Small intestine (tissue), 7 donors: ENCODE measurements around the gene ZFYVE16. TPM values are rescaled to one million over a fixed set of nuclear protein-coding genes. Genes with fewer than 3 reads are reported as not detected.
"Not testable (repeated sequence)": the region's sequence is repeated elsewhere in the genome, so short reads cannot be mapped to it uniquely, and the experiment has no call there.

Experiments
- DNase-seq, 2 donors: peaks; one replicate each; pipeline versions ENCODE4 v3.0.0 to v3.0.0-alpha.2; 2013
- FAIRE-seq: peaks from 2 replicates; lab custom pipeline; 2012; peaks lifted over from hg19 to GRCh38; lab: Jason Lieb, UNC
- H3K27ac ChIP-seq, 3 donors: one replicate each; pipeline ENCODE4 v1.5.1; 2013; ENCODE audit warnings: low read length in 2 of 3, mild to moderate bottlenecking in 2 of 3, control low read depth in 1 of 3, inconsistent platforms in 1 of 3, low read depth in 1 of 3, moderate library complexity in 1 of 3
- H3K27me3 ChIP-seq, 3 donors: one replicate each; pipeline ENCODE4 v1.6.1; 2013; ENCODE audit warnings: low read length in 3 of 3, inconsistent platforms in 1 of 3; ENCODE audit not compliant: control insufficient read depth in 3 of 3, insufficient read depth in 3 of 3
- H3K36me3 ChIP-seq, 3 donors: one replicate each; pipeline ENCODE4 v1.6.1; 2013; ENCODE audit warnings: low read length in 3 of 3, inconsistent platforms in 1 of 3, low read depth in 1 of 3, mild to moderate bottlenecking in 1 of 3, moderate library complexity in 1 of 3; ENCODE audit not compliant: control insufficient read depth in 3 of 3, insufficient read depth in 2 of 3
- H3K4me1 ChIP-seq, 3 donors: one replicate each; pipeline ENCODE4 v1.6.1; 2013; ENCODE audit warnings: low read length in 2 of 3, inconsistent platforms in 1 of 3, low read depth in 1 of 3, mild to moderate bottlenecking in 1 of 3, moderate library complexity in 1 of 3; ENCODE audit not compliant: control insufficient read depth in 3 of 3, insufficient read depth in 2 of 3
- H3K4me3 ChIP-seq, 3 donors: one replicate each; pipeline ENCODE4 v1.5.1; 2013; ENCODE audit warnings: low read length in 3 of 3, control low read depth in 1 of 3, inconsistent platforms in 1 of 3, low read depth in 1 of 3, mild to moderate bottlenecking in 1 of 3, moderate library complexity in 1 of 3
- H3K9me3 ChIP-seq, 2 donors: one replicate each; pipeline ENCODE4 v1.6.1; 2013; ENCODE audit warnings: low read depth in 1 of 2, low read length in 1 of 2; ENCODE audit not compliant: control insufficient read depth in 2 of 2, insufficient read depth in 1 of 2
- WGBS, 3 donors: extraction: QIAGEN DNeasy Blood & Tissue Kit; methylation state at CpG; one replicate each; pipeline ENCODE4 v1.1.7; 2013; 5-methylcytosine and 5-hydroxymethylcytosine counted together
- polyA plus RNA-seq, 4 donors: library from polyadenylated mRNA; stranded (reverse) in 3 of 4; unstranded in 1 of 4; fragments of 200-250 nt in 3 of 4; fragments of 120-200 nt in 1 of 4; gene quantifications; one replicate each; pipeline versions ENCODE4 v1.2.1 to v1.2.3, GENCODE V29; 2013
- donor health status: healthy with polysubstance abuse.
- donor health status: control.
- donor health status: control.
- donor health status: Bipolar disorder and iron deficiency.
- donor health status: healthy.

Gene ZFYVE16
- polyA plus RNA-seq, 4 donors, result 6.2 to 33.5 (median 7.4) TPM

DNA sequence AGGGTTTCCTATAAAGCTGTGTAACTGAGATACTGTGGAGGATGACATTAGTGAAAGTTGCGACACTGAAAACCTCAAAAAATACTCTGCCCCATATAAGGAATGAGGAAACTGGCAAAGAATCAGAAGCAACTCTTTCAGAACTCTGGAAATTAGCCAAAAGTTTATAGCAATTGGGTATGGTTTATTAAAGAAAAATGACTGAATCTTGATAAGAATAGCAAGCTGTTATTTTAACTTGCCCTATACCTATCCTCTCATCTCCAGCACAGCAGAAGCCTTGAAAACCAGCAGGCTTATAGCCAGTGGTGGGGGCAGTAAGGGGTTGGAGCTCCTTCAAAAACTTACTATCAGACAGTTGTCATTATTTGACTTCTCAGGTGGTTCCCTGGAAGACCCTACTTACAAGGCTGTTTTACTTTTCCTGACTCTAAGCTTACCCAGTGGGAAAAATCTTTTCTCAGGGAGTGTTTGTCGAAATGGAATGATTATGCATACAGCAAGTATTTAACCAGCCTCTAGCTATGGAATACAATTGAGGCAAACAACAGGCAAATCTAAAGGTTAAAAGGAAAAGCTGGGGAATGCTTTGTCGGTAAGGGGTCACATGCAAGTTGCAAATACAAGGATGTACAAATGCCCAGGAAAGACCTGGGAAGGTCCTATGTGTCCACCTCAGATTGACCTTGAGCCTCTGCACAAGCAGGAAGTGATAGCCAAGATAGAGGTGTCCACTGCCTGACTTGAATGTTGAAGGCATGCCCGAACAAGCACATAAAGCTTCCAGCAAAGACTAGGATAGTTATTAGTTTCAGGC is 59.0 kb downstream of the ZFYVE16 start:
- H3K36me3 ChIP-seq, result peaks cover 4 to 32% (median 5%) of the 10 kb centered on the region in 3 donors
- no peak for FAIRE-seq

DNA sequence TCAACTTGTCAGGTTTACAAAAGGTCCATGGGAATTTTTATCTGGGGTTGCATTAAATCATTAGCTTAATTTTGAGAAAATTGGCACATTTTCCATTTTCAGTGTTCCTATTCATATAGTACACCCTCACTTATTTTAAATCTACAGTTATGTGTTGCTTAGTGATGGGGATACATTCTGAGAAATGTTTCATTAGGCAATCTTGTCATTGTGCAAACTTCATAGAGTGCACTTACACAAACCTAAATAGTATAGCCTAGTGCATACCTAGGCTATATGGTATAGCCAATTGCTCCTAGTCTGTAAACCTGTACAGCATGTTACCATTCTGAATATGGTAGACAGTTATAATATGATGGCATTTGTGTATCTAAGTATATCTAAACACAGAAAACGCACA is 60.3 kb downstream of the ZFYVE16 start:
- H3K27ac ChIP-seq, result no peak overlapping the region
- DNase-seq (no peak), FAIRE-seq (no peak)
- H3K4me3 ChIP-seq, result no peak overlapping the region
- peaks cover 4 to 27% (median 9%) of the 10 kb centered on the region in 3 donors for H3K36me3 ChIP-seq
- WGBS, 3 donors, result 95 to 100% (median 100%) methylated on average over 1 of the region's 1 CpG
- no peaks in the 10 kb centered on the region for H3K4me1 ChIP-seq
- H3K27me3 ChIP-seq, result no peaks in the 10 kb centered on the region
- peaks cover 0 to 35% of the 10 kb centered on the region in 2 donors for H3K9me3 ChIP-seq

More for the DNA sequence above, 59.0 kb downstream of the ZFYVE16 start:
- Histone ChIP-seq H3K27me3 (no peaks in the 10 kb centered on the region), H3K4me1 (no peaks in the 10 kb centered on the region), H3K27ac (no peak overlapping the region), H3K9me3 (peaks cover 0 to 43% of the 10 kb centered on the region in 2 donors), H3K4me3 (no peak overlapping the region)
- 56 to 76% (median 63%) methylated on average over 4 of the region's 4 CpGs for WGBS, 3 donors
- peak in 1 of 2 donors; percentile 46 for DNase-seq

DNA sequence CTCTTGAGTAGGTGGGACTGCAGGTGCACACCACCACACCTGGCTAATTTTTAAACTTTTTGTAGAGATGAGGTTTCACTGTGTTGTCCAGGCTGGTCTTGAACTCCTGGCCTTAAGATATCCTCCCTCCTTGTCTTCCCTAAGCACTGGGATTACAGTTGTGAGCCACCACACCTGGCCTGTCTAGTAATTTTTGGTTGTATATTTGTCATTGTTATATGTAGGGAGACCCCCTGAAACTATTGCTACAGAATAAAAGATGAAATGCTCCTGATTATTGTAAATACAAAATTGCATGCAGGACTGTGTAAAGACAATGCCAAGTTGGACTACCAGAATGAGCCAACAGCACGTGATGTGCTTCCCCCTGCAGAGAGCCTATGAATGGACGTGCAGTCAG is 62.8 kb downstream of the ZFYVE16 start:
- Histone ChIP-seq H3K9me3 (peaks cover 0 to 22% of the 10 kb centered on the region in 2 donors), H3K36me3 (peaks cover 3 to 18% (median 11%) of the 10 kb centered on the region in 3 donors)
- not testable (repeated sequence) for DNase-seq, FAIRE-seq, H3K4me3 ChIP-seq, H3K4me1 ChIP-seq, H3K27ac ChIP-seq, H3K27me3 ChIP-seq
- 100% methylated on average over 1 to 2 of the region's 2 CpGs for WGBS, 3 donors

DNA sequence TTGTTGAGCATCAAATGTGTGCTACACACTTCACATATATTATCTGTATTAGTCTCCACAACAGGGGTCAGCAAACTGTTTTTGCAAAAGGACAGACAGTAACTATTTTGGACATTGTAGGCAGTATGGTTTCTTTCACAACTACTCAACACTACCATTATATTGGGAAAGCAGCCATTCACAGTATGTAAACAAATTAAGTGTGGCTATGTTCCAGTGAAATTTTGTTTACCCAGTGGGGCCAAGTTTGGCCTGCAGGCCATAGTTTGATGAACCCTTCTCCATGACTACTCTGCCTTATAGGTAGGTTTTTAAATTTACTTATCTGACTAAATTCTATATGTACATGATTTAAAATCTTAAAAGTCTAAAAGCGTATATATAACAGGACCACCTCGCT is 67.1 kb downstream of the ZFYVE16 start:
- Histone ChIP-seq H3K36me3 (peaks cover 0 to 15% (median 8%) of the 10 kb centered on the region in 3 donors), H3K27me3 (no peaks in the 10 kb centered on the region), H3K27ac (no peak overlapping the region), H3K4me3 (no peak overlapping the region), H3K4me1 (no peaks in the 10 kb centered on the region), H3K9me3 (peaks cover 0 to 17% of the 10 kb centered on the region in 2 donors)
- FAIRE-seq (no peak), DNase-seq (no peak)
- 98 to 100% (median 99%) methylated on average over 2 of the region's 2 CpGs for WGBS, 3 donors

DNA sequence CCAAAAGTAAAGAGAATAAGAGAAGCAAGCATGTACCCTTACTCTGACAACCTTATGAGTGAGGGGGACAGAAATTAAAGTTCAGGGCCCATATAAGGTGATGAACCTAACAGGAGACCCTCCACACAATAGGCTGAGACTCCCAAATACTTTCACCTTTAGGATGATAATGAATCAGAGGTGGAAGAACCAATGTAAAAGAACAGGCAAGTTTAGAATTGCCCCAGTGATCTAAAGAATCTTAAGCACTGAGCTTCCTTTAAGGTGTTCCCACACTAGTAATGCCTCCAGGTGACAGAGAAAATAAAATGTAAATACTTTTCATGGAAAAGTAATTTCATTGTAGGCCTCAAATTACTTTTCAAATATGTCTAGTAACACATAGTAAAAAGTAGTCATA is 71.8 kb downstream of the ZFYVE16 start:
- DNase-seq (no peak), FAIRE-seq (no peak)
- H3K9me3 ChIP-seq, result peaks cover 0 to 26% of the 10 kb centered on the region in 2 donors
- H3K27me3 ChIP-seq, result no peaks in the 10 kb centered on the region
- H3K27ac ChIP-seq, result no peak overlapping the region
- no peaks in the 10 kb centered on the region for H3K4me1 ChIP-seq
- peaks cover 0 to 20% (median 4%) of the 10 kb centered on the region in 3 donors for H3K36me3 ChIP-seq
- no peak overlapping the region for H3K4me3 ChIP-seq

DNA sequence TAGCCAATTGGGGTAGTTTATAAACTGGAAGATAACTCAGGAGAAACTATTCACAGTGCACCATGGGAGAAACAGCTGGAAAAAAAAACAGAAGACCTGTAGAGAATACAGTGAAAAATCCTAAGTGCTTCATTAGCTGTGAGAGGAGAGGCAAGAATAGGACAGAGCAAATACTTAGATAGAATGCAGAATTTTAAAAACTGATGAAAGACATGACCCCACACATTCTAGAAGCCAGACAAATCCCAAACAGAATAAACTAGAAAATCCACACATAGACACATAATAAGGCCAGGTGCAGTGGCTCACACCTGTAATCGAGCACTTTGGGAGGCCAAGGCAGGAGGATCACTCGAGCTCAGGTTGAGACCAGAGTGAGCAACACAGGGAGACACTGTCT is 72.5 kb downstream of the ZFYVE16 start:
- Histone ChIP-seq H3K27ac (no peak overlapping the region), H3K4me1 (no peaks in the 10 kb centered on the region), H3K9me3 (peaks cover 0 to 26% of the 10 kb centered on the region in 2 donors), H3K4me3 (no peak overlapping the region), H3K27me3 (no peaks in the 10 kb centered on the region), H3K36me3 (peaks cover 0 to 20% (median 0%) of the 10 kb centered on the region in 3 donors)
- DNase-seq (no peak), FAIRE-seq (no peak)
- WGBS, 3 donors, result 96 to 100% (median 98%) methylated on average over 2 of the region's 2 CpGs

DNA sequence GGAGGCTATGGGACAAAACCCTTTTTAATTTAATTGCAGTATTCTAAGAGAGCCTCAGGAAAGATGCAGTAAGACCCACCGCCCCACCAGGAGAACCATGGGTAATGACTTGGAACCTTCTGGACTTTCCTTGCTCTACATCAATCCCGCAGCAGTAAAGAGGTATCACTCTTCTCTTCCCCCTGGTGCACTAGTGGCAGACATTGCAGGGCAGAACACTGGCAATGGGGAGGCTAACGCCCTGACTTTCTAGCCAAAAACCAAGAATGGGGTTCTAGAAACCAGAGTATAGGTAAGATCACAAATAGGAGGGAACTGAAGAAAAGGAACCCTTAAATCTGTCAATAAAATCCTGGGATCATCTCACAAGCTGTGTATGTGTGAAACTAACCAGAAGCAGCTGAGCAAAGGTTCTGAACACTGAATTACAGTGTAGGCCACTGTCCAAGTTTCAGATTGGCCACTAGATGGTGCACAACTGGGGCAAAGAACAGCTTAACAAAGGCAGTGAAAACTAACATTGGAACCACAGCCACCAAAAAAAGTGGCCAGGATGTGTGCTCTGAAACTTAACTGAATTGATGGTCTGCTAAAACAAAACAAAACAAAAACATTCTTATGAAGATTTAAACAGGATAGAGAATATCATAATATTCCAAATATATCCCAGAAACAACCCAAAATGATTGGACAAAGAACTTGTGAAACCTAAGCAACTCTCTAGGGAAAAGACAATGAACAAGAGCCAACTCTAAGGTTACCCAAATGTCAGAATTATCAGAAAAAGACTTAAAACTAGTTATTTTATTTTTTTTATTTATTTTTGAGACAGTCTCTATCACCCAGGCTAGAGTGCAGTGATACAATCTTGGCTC is 73.4 kb downstream of the ZFYVE16 start:
- H3K9me3 ChIP-seq, result peaks cover 0 to 26% of the 10 kb centered on the region in 2 donors
- no peak overlapping the region for H3K27ac ChIP-seq
- H3K4me1 ChIP-seq, result no peaks in the 10 kb centered on the region
- WGBS, 3 donors, result 93 to 97% (median 93%) methylated on average over 3 of the region's 3 CpGs
- DNase-seq (peak; percentile 41 to 74), FAIRE-seq (no peak)
- no peak overlapping the region for H3K4me3 ChIP-seq
- no peaks in the 10 kb centered on the region for H3K27me3 ChIP-seq
- peaks cover 0 to 14% (median 0%) of the 10 kb centered on the region in 3 donors for H3K36me3 ChIP-seq

DNA sequence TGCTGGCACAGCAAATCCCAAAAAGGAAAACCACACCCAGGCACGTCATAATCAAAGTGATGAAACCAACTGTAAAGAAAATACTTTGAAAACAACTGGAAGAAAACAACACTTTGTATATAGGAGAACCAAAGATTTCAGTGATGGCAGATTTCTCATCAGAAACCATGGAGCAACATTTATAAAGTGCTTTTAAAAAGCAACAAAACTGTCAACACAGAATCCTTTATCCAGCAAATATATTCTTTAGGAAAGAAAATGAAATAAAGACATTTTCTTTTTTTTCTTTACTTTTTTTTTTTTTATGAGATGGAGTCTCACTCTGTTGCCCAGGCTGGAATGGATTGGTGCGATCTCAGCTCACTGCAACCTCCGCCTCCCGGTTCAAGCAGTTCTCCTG is 74.7 kb downstream of the ZFYVE16 start:
- no peak overlapping the region for H3K27ac ChIP-seq
- peaks cover 0 to 26% of the 10 kb centered on the region in 2 donors for H3K9me3 ChIP-seq
- H3K36me3 ChIP-seq, result peaks cover 0 to 14% (median 0%) of the 10 kb centered on the region in 3 donors
- no peak for DNase-seq
- 74 to 82% (median 76%) methylated on average over 4 of the region's 4 CpGs for WGBS, 3 donors
- FAIRE-seq, result no peak
- no peak overlapping the region for H3K4me3 ChIP-seq
- H3K4me1 ChIP-seq, result peaks cover 0 to 2% (median 0%) of the 10 kb centered on the region in 3 donors
- H3K27me3 ChIP-seq, result no peaks in the 10 kb centered on the region
